ENCODE data around the gene OR52K1. TPM values are rescaled to one million over a fixed set of nuclear protein-coding genes. Genes with fewer than 3 reads are reported as not detected.

The OR52K1 gene
- polyA plus RNA-seq, 1 donor (not counting 4 experiments of a cell fraction or from before 2014, with no cell fraction given): not detected

- Histone ChIP-seq H3K79me2 (ENCODE audit: control insufficient read depth, insufficient read depth, low read length) (no peaks in the 10 kb centered on the region), H2AFZ (ENCODE audit: control insufficient read depth, low read length) (no peak overlapping the region), H3K36me3 (ENCODE audit: control insufficient read depth in 2 of 2, extremely low read depth in 1 of 2, insufficient read depth in 2 of 2, low read length in 2 of 2) (no peaks in the 10 kb centered on the region), H3K9ac (ENCODE audit: control insufficient read depth, extremely low read depth, insufficient read depth, low read length) (no peak overlapping the region), H4K20me1 (ENCODE audit: control insufficient read depth, extremely low read depth, insufficient read depth, low read length) (no peaks in the 10 kb centered on the region), H3K27me3 (ENCODE audit: control insufficient read depth, extremely low read depth, insufficient read depth, low read length) (peaks cover 22% of the 10 kb centered on the region), H3K27ac (ENCODE audit: control insufficient read depth, insufficient read depth, low read length) (no peak overlapping the region), H3K9me1 (ENCODE audit: control insufficient read depth, extremely low read depth, insufficient read depth, low read length) (no peaks in the 10 kb centered on the region), H3K4me3 (ENCODE audit: control insufficient read depth in 2 of 3, extremely low read depth in 1 of 3, insufficient read depth in 2 of 3, low read depth in 1 of 3, low read length in 3 of 3) (no peak overlapping the region), H3K4me2 (ENCODE audit: control insufficient read depth, extremely low read depth, insufficient read depth, low read depth, low read length) (no peak overlapping the region), H3K4me1 (ENCODE audit: control insufficient read depth, extremely low read depth, insufficient read depth, low read length) (peaks cover 3% of the 10 kb centered on the region), H3K9me3 (ENCODE audit: control insufficient read depth, low read depth, low read length) (no peaks in the 10 kb centered on the region)
- no peak for DNase-seq (ENCODE audit: low read depth, low spot score)
- FAIRE-seq: no peak
- dilution Hi-C loops (cut with MboI; ENCODE audit: extremely low pct_ligation_motif_present, low sequenced_read_pairs): no loop called here
- TF ChIP-seq EZH2 (IDR thresholded peaks at IDR 0.05; ENCODE audit: low read length) (no peak), CTCF (optimal IDR thresholded peaks at IDR 0.05 in 1 of 3, IDR thresholded peaks at IDR 0.05 in 1 of 3, conservative IDR thresholded peaks at IDR 0.05 in 1 of 3; ENCODE audit: extremely low read depth in 1 of 3, insufficient read depth in 2 of 3, low read length in 3 of 3) (no peak)
Observed at GRCh38 chr11:4491878-4492606, 9.6 kb downstream of the OR52K1 start.

- dilution Hi-C loops (cut with MboI; ENCODE audit: extremely low pct_ligation_motif_present, low sequenced_read_pairs): no loop called here
- FAIRE-seq: no peak
- Histone ChIP-seq H3K36me3 (ENCODE audit: control insufficient read depth in 2 of 2, extremely low read depth in 1 of 2, insufficient read depth in 2 of 2, low read length in 2 of 2) (no peaks in the 10 kb centered on the region), H2AFZ (ENCODE audit: control insufficient read depth, low read length) (no peak overlapping the region), H3K27ac (ENCODE audit: control insufficient read depth, insufficient read depth, low read length) (no peak overlapping the region), H3K4me3 (ENCODE audit: control insufficient read depth in 2 of 3, extremely low read depth in 1 of 3, insufficient read depth in 2 of 3, low read depth in 1 of 3, low read length in 3 of 3) (no peak overlapping the region), H3K9ac (ENCODE audit: control insufficient read depth, extremely low read depth, insufficient read depth, low read length) (no peak overlapping the region), H3K79me2 (ENCODE audit: control insufficient read depth, insufficient read depth, low read length) (no peaks in the 10 kb centered on the region), H3K4me1 (ENCODE audit: control insufficient read depth, extremely low read depth, insufficient read depth, low read length) (peaks cover 3% of the 10 kb centered on the region), H3K27me3 (ENCODE audit: control insufficient read depth, extremely low read depth, insufficient read depth, low read length) (peaks cover 28% of the 10 kb centered on the region), H3K4me2 (ENCODE audit: control insufficient read depth, extremely low read depth, insufficient read depth, low read depth, low read length) (no peak overlapping the region), H4K20me1 (ENCODE audit: control insufficient read depth, extremely low read depth, insufficient read depth, low read length) (no peaks in the 10 kb centered on the region), H3K9me3 (ENCODE audit: control insufficient read depth, low read depth, low read length) (no peaks in the 10 kb centered on the region), H3K9me1 (ENCODE audit: control insufficient read depth, extremely low read depth, insufficient read depth, low read length) (peaks cover 2% of the 10 kb centered on the region)
- no peak for DNase-seq (ENCODE audit: low read depth, low spot score)
- no peak for TF ChIP-seq EZH2 (IDR thresholded peaks at IDR 0.05; ENCODE audit: low read length)
- TF ChIP-seq CTCF (optimal IDR thresholded peaks at IDR 0.05 in 1 of 3, IDR thresholded peaks at IDR 0.05 in 1 of 3, conservative IDR thresholded peaks at IDR 0.05 in 1 of 3; ENCODE audit: extremely low read depth in 1 of 3, insufficient read depth in 2 of 3, low read length in 3 of 3): peak in 1 of 3 experiments; percentile 6
Observed at GRCh38 chr11:4493480-4493818, 11.0 kb downstream of the OR52K1 start.
